WI38 (cell line): Measurements from ENCODE around the gene FKBP1C.
"Not testable (repeated sequence)": the region's sequence is repeated elsewhere in the genome, so short reads cannot be mapped to it uniquely, and the experiment has no call there.

Experiments
- H3K4me3 ChIP-seq: 2 replicates; pipeline ENCODE4 v1.5.1; 2011; ENCODE audit warnings: low read depth, mild to moderate bottlenecking, control low read depth, low read length
- TF ChIP-seq, protein P1 (sequence below): IDR thresholded peaks from 2 replicates; pipeline ENCODE4 v1.5.1; 2012; ENCODE audit warnings: low read depth, mild to moderate bottlenecking, control low read depth, low read length

FKBP1C gene

DNA sequence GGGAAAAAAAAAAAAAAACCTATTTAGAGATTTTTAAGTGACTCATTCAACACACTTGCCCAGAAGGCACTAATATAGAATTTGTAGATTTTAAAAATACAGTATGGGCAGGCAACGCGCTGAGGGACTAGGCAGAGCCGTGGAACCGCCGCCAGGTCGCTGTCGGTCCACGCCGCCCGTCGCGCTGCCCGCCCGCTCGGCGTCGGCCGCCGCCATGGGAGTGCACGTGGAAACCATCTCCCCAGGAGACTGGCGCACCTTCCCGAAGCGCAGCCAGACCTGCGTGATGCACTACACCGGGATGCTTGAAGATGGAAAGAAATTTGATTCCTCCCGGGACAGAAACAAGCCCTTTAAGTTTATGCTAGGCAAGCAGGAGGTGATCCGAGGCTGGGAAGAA lies at the start of gene FKBP1C:
Gene FKBP1C, plus strand, starts transcription at position 127 of the 400 bp plus-strand sequence.
- not testable (repeated sequence) for H3K4me3 ChIP-seq

DNA sequence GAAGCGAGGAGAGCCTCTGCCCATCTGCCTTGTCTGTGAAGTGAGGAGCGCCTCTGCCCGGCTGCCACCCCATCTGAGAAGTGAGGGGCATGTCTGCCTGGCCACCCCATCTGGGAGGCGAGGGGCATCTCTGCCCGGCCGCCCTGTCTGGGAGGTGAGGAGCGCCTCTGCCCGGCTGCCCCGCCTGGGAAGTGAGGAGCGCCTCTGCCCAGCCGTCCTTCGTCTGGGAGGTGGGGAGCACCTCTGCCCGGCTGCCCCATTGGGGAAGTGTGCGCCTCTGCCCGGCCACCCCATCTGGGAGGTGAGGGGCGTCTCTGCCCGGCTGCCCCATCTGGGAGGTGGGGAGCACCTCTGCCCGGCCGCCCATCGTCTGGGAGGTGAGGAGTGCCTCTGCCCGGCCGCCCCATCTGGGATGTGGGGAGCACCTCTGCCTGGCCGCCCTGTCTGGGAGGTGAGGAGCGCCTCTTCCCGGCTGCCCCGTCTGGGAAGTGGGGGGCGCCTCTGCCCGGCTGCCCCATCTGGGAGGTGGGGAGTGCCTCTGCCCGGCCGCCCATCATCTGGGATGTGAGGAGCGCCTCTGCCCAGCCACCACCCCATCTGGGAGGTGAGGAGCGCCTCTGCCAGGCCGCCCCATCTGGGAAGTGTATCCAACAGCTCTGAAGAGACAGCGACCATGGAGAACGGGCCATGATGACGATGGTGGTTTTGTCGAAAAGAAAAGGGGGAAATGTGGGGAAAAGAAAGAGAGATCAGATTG lies 47.0 kb upstream of the FKBP1C start:
- H3K4me3 ChIP-seq = not testable (repeated sequence)

DNA sequence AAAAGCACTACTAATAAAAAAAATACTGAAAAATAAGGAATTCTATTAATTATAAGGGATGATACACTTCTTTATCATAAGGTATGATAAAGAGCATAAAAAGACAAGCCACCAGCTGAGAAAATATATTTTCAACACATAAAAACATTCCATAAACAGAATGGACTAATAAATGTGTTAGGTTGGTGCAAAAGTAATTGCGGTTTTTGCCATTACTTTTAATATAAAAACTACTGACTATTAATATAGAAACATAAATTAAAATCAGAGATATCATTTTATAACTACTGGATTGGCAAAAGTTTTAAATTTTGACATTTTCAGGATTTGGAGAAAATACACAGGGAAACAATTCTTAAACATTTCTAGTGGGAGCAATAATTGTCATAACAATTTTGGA lies 37.1 kb upstream of the FKBP1C start:
- H3K4me3 ChIP-seq = no peak overlapping the region
- TF ChIP-seq, protein P1, sequence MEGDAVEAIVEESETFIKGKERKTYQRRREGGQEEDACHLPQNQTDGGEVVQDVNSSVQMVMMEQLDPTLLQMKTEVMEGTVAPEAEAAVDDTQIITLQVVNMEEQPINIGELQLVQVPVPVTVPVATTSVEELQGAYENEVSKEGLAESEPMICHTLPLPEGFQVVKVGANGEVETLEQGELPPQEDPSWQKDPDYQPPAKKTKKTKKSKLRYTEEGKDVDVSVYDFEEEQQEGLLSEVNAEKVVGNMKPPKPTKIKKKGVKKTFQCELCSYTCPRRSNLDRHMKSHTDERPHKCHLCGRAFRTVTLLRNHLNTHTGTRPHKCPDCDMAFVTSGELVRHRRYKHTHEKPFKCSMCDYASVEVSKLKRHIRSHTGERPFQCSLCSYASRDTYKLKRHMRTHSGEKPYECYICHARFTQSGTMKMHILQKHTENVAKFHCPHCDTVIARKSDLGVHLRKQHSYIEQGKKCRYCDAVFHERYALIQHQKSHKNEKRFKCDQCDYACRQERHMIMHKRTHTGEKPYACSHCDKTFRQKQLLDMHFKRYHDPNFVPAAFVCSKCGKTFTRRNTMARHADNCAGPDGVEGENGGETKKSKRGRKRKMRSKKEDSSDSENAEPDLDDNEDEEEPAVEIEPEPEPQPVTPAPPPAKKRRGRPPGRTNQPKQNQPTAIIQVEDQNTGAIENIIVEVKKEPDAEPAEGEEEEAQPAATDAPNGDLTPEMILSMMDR = no peak

DNA sequence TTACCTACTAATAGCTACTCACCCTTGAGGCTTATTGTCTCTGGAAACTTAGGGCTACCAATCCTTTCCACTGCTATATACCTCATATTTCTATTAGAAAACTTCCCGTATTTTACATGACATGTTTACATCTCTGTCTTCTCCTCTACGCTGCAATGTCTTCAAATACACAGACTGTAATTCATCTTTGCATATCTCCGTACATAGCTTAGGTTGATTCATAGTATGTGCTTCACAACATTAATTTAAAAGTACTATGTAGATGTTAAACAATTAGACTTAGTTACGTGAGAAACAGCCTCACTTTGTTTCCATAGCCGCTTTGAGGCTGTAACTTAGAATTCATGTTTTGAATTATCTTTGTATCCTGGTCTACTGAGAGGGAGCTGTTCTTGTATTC lies 35.1 kb upstream of the FKBP1C start:
- H3K4me3 ChIP-seq = no peak overlapping the region
- TF ChIP-seq, protein P1 = no peak

DNA sequence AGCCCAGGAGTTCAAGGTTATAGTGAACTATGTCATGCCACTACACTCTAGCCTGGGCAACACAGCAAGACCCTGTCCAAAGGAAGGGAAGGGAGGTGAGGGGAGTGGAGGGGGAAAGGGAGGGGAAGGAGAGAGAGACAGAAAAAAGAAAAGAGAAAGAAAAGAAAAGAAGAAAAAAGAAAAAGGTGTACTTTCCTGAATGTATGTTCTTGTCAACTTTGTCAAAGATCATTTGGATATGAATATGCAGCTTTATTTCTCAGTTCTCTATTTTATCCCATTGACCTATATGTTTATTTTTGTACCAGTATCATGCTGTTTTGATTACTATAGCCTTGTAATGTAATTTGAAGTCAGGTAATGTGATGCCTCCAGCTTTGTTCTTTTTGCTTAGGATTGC lies 30.9 kb upstream of the FKBP1C start:
- H3K4me3 ChIP-seq = no peak overlapping the region
- TF ChIP-seq, protein P1 = no peak

DNA sequence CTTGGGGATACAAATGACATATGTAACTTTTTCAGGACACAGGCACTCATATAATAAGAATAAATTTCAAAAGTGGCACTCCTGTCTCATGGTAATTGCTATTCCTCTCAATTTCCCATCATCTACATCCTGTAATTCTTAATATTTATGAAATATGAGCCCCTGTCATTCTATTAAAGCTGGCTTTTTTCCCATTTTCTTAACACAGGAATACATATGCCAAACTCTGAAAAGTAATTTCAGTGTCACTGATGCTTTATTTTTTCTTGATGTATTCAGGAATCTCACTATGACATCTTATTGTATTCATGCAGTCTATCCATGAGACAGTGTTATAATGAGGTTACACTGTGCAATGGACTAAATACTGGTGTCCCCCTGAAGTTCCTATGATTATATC lies 24.3 kb upstream of the FKBP1C start:
- no peak overlapping the region for H3K4me3 ChIP-seq
- TF ChIP-seq, protein P1 = no peak

DNA sequence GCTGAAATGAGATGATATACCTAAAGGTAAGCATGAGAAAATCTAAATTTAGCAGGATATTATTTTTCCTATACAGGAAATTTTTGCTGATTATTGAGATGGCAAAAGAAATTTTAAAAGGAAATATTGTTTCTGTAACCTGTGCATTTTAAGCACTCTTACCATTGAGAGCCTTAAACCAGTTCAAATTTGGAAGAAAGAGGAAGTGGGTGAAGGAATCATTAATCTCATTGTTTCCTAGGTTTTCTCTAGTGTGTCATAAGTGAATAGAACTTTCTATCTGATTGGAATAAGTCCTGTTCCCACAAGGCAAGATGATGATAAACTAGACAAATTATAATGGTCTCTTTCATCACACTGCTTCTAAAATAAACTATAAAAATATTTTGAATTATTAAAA lies 22.4 kb upstream of the FKBP1C start:
- TF ChIP-seq, protein P1 = no peak

DNA sequence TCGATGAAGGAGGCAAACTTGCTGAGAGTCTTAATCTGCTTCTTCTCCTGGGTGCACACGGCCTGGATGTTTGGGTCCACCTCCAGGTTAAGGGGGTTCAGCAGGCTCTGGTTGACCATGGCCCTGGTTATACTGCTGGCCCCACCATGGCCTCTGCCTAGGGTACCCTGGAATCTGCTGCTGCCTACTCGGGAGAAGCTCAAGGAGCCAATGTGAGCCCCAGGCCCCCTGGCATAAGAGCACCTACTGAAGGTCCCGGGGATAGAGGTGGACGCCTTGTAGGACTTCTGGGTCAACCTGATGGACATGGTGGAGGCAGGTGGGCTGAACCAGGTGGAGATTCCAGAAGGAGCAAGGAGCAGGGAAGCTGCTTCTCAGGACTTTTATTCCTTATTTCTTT lies 17.9 kb upstream of the FKBP1C start:
- TF ChIP-seq, protein P1 = no peak
- no peak overlapping the region for H3K4me3 ChIP-seq

More for the DNA sequence above, 22.4 kb upstream of the FKBP1C start:
- no peak overlapping the region for H3K4me3 ChIP-seq
